GM19324 (cell line): Measurements from ENCODE around the gene KNDC1.
"Not testable (repeated sequence)": the region's sequence is repeated elsewhere in the genome, so short reads cannot be mapped to it uniquely, and the experiment has no call there.

Experiments used
- ATAC-seq: cut with Tn5 transposase; IDR thresholded peaks from one replicate; pipeline ENCODE4 v1.9.1; 2021; ENCODE audit warnings: mild to moderate bottlenecking, moderate library complexity; ENCODE audit not compliant: unreplicated experiment, low FRiP score

The KNDC1 gene

DNA sequence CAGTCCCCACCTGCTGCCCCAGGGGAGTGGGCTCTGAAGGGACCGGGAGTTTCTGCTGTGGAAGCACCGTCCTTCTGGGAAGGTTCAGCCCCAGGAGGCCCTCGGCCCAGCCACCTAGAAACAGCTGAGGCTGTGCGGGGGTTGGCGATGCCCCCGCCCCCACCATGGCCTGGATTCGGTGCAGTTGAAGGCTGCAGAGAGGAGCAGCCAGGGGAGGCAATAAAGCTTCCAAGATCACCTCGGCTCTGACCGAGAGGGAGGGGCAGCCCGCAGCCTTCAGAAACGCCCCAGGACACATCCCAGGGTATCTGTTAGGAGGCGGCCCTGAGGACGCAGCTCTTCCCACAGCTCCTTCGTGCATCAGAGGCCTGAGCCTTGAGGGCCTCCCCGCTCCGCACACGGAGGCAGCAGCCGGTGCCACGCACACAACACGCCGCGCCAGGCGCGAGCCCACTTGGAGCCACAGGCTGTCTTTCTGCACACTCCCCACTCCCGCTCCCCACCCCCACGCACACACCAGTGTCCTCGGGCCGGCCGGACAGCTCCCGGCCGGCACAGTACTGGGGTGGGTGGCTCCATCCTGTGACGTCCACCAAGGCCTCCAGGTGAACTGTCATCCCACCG, 1.6 kb downstream of the KNDC1 start:
- ATAC-seq, result no peak

GRCh38 chr10:133162178-133162909, 2.3 kb downstream of the KNDC1 start:
- no peak for ATAC-seq

DNA sequence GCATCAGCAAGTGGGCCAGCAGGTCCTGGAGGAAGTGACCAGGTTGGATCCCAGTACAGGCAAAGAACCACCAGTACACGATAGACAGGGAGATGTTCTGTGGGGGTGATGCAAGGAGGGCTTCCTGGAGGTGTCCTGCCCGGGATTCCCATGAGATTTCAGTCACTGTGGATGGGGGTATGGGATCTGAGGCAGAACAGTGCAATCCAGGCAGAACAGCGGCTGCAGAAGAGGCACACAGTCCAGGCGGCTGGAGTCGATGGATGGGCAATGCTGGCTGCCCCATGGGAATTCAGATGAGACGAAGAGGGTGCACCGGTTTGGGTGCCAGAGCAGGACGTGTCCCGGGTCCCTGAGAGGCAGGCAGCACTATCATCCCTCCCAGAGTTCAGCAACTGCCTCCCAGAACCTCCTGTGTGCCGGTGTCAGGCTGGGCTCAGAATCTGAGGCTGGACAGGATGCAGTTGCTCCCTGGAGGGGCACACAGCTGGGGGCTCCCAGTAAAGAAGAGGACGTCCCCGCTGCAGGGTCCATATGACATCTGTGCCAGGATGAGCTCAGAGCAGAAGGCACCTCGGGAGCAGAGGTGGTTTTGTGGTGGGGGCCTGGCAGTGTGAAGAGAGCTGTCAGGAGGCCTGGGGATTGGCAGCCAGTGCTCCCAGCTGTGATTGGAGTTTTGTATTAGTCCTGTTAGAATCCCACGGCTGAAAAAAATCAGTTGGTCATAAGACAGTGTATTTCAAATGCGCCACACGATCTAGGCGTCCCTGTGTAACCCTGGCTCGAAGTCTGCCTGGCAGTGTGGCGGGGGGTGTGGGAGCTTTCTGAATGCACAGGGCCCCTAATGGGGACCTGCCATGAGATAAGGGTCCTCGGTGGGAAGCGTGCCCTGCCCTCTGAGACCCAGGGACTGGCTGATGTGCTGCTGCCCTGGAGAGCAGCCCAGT, 3.2 kb downstream of the KNDC1 start:
- ATAC-seq, result no peak

DNA sequence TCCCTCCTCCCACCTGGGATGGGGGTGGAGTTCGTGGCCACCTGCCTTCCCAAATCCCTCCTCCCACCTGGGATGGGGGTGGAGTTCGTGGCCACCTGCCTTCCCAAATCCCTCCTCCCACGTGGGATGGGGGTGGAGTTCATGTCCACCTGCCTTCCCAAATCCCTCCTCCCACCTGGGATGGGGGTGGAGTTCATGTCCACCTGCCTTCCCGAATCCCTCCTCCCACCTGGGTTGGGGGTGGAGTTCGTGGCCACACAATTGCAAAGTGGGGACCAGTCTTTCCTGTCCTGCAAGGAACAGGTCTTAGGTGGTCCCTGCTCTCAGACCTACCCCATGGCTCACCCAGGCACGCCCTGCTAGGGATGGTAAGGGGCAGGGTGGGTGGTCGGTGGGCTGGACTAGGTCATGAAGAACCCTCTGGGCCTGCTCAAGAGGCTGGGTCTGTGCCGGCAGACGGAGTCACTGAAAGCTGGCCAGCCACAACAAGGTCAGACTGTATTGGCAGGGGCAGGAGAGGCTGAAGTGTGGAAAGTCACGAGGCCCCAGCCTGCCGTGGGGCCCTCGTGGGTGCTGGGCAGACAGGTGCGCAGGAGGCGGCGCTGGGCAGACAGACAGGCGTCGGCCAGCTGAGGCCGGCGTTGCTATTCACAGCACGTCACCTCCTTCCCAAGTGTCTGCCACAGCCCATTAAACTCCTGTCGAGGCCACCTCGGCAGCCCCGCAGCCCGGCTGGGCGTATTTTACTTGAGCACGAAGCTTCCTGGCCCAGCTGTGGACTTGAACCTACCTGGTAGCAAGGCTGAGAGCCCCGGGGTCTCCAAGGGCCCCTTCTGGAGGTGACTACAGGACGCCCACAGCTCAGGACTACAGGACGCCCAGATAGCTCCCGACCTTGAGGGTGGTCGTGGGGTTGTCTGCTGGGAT, 4.1 kb downstream of the KNDC1 start:
- no peak for ATAC-seq

DNA sequence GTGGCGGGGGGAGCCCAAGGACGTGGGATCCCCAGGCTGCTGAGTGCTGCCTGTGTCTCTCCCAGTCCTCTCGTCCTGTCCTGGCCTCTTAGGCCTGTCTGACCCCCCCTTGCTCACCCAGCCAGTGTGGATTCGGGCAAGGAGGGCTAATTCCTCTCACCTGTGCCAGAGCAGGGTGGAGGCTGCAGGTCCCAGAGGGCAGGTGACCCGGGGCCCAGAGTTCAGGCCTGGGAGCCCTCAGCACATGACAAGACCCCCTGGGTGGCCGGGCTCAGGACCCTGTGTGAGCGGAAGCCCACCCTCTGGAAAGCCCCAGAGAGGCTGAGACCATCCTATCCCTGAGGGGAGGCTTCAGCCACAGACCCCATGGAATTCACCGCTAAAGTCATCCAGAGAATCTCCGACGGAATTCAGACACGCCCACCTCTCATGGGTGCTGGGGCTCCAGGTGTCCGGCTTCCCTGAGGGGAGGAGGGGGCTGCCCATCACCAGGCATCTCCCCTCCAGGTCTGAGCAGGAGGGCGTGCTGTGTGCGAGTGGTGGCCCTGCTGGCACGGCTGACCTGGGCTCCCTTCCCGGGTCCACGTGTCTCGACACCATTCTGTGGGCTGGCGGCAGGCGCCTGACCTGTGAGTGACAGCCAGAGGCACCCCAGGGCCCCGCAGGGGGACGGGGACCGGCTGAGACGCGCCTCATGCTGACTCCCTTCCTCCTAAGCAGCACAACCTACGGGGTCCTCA, 5.0 kb downstream of the KNDC1 start:
- ATAC-seq, result no peak

DNA sequence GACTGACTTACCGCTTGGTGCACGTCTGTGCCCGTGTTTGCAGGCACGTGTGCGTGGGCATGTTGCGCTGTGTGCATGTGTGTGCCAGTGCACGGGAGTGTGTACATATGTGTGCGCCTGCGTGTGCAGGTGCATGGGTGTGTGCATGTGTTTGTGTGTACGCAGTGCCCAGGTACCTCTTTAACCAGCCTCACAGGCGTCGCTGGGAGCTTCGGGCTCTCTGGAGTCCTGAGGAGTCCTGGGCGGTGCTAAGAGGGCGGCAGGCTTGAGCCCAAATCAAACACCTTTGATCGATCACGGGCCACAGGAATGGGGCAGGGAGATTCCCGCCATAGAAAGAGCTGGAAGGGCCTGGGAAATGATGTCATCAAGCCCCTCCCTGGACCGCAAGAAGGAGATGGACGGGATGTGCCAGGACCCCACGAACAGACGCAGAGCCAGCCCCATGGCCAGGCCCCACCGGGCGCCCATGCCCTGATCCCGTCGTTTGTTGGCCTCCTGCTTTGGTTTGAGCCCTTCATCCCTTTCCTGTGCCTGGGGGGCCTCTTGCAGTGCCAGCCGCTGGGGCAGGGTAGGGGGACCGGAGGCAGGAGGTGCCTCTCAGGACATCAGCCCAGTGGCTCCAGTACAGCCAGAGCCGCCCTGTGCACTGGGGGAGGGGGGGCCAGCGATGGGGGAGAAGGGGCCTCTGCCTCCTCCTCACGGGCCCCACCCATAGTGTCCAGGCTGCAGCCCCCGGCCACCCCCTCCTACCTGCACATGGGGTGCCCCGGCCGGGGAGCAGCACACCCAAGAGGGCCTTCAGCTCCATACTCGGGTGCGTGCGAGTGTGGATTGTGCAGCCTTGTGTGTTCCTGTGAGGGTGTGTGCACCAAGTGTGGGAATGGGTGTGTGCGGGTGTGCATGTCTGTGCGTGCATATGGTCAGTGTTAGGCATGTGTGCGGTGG, 5.8 kb downstream of the KNDC1 start:
- no peak for ATAC-seq

DNA sequence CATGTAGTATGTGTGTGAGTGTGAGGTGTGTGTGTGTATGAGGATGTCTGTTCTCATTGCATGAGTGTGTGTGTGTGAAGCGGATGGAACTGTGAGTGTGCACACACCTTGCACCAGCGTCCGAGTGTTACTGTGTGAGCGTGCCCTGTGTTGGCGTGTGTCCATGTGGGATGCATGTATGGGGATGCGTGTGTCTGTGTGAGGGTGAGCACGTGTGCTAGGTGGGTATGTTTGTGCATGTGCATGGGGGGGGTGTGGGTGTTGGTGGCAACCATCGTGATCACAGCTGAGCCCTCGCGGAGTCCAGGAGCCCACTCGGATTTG, 6.4 kb downstream of the KNDC1 start:
- no peak for ATAC-seq

DNA sequence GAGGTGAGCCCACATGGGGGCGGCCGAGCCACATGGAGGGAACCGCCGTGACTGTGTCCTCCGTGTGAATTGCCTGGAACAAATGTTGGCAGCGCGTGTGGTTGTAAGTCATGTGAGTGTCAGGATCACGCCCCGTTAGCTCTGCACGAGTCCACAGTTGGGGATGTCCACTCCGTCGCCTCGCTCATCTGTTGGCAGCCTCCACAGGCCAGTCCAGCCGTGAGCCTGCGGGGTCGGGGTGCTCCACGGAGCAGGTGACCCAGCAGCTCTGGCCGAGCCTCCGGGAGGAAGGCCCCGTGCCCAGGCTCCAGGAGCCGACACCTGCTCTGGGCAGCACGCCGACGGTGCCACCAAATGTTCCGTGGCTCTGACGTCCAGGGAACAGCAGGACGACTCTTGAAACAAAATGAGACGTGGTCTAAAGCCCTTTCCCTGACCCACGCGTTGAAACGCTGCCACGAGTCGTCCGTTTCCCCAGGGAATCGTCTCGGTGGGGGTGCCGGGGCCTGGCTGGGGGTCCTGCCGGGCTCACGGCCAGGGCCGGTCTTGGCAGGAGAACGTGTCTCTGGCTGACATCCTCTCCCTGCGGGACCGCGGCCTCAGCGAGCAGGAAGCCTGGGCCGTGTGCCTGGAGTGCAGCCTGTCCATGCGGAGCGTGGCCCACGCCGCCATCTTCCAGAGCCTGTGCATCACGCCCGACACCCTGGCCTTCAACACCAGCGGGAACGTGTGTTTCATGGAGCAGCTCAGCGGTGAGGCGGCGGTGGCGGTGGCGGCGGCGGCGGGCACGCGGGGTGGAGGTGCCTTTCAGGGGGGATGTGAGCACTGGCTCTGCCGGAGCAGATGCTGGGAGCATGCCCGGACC, 7.0 kb downstream of the KNDC1 start:
- no peak for ATAC-seq

DNA sequence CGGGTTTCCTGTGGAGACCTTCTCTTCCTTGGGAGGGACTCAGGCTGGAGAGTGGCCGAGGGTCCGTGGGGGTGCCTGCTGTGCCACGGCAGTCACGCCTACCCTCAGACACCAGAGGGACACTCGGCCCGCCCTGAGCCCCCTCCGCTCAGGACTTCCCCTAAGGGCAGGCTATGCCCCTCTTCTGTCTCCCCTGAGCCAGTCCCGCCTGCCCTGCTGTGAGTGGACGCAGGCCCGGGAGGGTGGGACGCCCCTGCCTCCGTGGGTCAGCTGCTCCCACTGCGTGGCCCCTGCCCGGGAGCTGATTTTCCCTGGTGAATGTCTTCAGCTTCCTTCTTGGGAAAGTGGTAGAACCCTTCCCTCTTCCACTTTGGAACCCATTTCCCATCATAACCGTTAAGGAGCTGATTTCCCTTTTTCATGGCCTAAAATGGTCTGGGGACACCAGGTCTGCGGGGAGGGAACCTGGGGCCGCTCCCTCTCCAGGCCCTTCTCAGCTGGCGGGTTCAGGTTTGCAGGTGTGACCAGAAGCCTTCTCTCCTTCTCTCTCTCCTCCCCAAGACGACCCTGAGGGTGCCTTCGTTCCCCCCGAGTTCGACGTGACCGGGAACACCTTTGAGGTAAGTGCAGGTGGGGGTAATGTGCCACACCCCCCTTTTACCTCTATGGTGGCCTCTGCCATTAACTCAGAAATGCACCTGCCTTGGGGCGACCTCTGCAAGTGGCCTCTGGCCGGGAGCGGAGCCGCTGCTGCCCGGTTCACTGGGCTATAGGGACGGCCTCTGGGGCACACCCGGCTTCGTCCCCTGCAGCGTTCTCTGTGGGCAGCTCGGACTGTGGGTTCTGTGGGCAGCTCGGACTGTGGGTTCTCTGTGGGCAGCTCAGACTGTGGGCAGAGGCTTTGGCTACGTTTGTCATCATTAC, 7.9 kb downstream of the KNDC1 start:
- ATAC-seq, result no peak

- no peak for ATAC-seq
Measured at GRCh38 chr10:133168617-133169031, 8.6 kb downstream of the KNDC1 start.

- no peak for ATAC-seq
Measured at GRCh38 chr10:133169173-133169947, 9.3 kb downstream of the KNDC1 start.

DNA sequence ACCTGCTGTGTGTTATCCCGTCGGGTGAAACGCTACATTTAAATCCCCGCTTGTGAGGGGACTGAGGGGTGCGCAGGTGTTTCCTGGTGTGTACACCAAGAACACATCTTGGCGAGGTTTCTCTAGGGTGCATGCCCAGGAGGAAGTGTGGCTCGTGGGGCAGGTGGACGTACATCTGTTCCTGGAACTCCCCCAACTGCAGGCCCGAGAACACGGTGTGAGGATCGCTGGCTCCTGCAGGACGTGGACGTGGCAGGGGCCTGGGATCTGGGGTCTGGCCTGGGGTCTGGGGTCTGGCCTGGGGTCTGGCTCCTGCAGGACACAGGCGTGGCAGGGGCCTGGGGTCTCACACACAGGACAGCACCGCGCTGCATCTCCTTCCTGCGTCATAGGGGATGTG, 10.1 kb downstream of the KNDC1 start:
- ATAC-seq, result no peak

DNA sequence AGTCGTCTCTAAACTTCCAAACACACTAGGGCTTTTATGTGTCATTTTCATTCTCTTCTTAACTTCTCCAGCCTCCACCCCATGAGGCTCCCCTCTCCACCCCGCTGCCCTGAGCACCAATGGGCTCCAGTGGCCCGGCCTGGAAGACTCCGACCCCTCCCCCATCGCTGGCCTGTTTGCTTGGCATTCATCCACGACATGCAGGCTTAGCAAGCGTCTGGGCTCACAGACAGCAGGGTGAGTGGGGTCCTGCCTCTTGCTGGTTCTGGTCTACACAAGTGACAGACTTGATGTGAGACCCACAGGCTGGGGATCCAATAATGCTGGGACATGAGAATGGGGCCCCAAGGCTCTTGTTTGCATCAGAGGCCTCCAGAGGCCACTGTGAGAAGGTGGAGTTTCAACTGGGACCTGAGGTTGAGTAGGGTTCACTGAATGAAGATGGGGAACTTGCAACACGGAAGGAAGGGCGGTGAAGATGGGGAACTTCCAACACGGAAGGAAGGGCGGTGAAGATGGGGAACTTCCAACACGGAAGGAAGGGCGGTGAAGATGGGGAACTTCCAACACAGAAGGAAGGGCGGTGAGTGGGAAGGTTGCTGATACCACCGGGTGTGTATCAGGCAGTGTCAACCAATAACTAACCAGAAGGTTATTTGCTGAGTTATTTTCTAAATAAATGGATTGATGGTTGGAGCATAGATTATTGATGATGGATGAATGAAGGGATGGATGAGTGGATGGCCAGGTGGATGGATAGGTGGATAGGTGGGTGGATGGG, 14.0 kb downstream of the KNDC1 start:
- no peak for ATAC-seq

DNA sequence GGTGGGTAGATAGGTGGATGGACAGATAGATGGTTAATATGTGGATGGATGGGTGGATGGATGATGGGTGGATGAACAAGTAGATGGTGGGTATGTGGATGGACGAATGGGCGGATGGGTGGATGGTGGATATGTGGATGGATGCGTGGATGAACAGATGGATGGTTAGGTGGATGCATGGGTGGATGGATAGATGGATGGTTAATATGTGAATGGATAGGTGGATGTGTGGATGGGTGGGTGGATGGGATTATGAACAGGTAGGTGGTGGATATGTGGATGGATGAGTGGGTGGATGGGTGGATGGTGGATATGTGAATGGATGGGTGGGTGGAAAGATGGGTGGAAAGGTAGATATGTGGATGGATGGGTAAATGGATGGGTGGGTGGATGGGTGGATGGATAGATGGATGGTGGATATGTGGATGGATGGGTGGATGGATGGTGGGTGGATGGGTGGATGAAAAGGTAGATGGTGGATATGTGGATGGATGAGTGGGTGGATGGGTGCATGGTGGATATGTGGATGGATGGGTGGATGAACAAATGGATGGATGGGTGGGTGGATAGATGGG, 14.8 kb downstream of the KNDC1 start:
- no peak for ATAC-seq

GRCh38 chr10:133175624-133176023, 15.6 kb downstream of the KNDC1 start:
- not testable (repeated sequence) for ATAC-seq
